Naive B cell (primary cell): Measurements from ENCODE around the gene SCYGR1. TPM values are rescaled to one million over a fixed set of nuclear protein-coding genes. Genes with fewer than 3 reads are reported as not detected.

Source experiments
- ATAC-seq, 2 donors: fragments of 150-1000 bp; cut with Tn5 transposase; 2 replicates each; pipeline ENCODE4 v1.10.0; 2021; ENCODE audit warnings: low read depth in 2 of 2, mild to moderate bottlenecking in 2 of 2, moderate library complexity in 2 of 2
- DNase-seq: peaks from one replicate; pipeline ENCODE4 v3.0.0; 2022
- H3K27ac Mint-ChIP-seq, 6 donors: one replicate each; pipeline ENCODE4 v1.8.0; 2020 to 2022; ENCODE audit warnings: mild to moderate bottlenecking in 6 of 6, mixed read lengths in 6 of 6, moderate library complexity in 5 of 6, inconsistent platforms in 2 of 6
- H3K27me3 Mint-ChIP-seq, 3 donors: one replicate each; pipeline ENCODE4 v1.8.0; 2021 to 2022; ENCODE audit warnings: mixed read lengths in 3 of 3, mild to moderate bottlenecking in 1 of 3
- H3K36me3 Mint-ChIP-seq, 2 donors: one replicate each; pipeline ENCODE4 v1.8.0; 2020 to 2022; ENCODE audit warnings: mixed read lengths in 2 of 2, inconsistent platforms in 1 of 2, mild to moderate bottlenecking in 1 of 2
- H3K4me1 Mint-ChIP-seq, 3 donors: one replicate each; pipeline ENCODE4 v1.8.0; 2020 to 2022; ENCODE audit warnings: mixed read lengths in 3 of 3, inconsistent platforms in 1 of 3, mild to moderate bottlenecking in 1 of 3, moderate library complexity in 1 of 3
- H3K4me3 Mint-ChIP-seq, 8 donors: one replicate each; pipeline ENCODE4 v1.8.0; 2020 to 2022; ENCODE audit warnings: mild to moderate bottlenecking in 8 of 8, mixed read lengths in 8 of 8, moderate library complexity in 8 of 8, inconsistent platforms in 2 of 8
- H3K9me3 Mint-ChIP-seq, 7 donors: one replicate each; pipeline ENCODE4 v1.8.0; 2020 to 2022; ENCODE audit warnings: mixed read lengths in 7 of 7, mild to moderate bottlenecking in 5 of 7, inconsistent platforms in 2 of 7, moderate library complexity in 1 of 7
- polyA plus RNA-seq, 6 donors: library from polyadenylated mRNA; unstranded; fragments of 300-500 nt; fragmentation: Illumina TruSeq; gene quantifications; one replicate each; pipeline ENCODE4 v1.2.3, GENCODE V29; 2021; ENCODE audit warnings: low read depth in 6 of 6

The SCYGR1 gene
- polyA plus RNA-seq, 6 donors from 2014 or later, result not detected

- Mint-ChIP-seq H3K36me3 (peaks cover 7 to 10% of the 10 kb centered on the region in 2 donors), H3K4me3 (no peak overlapping the region), H3K27me3 (no peaks in the 10 kb centered on the region), H3K4me1 (no peaks in the 10 kb centered on the region), H3K27ac (no peak overlapping the region), H3K9me3 (no peaks in the 10 kb centered on the region)
- DNase-seq (no peak), ATAC-seq (no peak)
Measured at GRCh38 chr2:227349989-227350612, 37.6 kb downstream of the SCYGR1 start.

GRCh38 chr2:227348324-227348723 lies 39.4 kb downstream of the SCYGR1 start:
- H3K27ac Mint-ChIP-seq, result no peak overlapping the region
- DNase-seq, result no peak

DNA sequence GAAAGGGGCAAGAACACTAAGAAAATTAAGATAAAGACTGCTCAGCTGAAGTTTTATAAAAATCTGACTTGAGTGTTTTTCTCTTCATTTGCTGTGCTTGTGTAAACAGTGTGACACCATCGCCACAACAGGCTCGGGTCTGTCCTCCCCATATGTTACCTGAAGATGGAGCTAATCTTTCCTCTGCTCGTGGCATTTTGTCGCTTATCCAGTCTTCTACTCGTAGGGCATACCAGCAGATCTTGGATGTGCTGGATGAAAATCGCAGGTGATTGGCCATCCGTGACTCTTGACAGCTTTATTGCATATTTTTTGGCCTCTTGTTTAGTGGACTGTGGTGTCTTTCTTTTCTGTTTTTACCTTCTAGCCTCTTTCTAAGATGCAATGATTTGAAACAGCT lies 40.6 kb downstream of the SCYGR1 start:
- H3K4me3 Mint-ChIP-seq, result no peak overlapping the region
- H3K27ac Mint-ChIP-seq, result peak overlapping the region in 1 of 6 donors; percentile 72
- H3K9me3 Mint-ChIP-seq, result no peaks in the 10 kb centered on the region
- no peaks in the 10 kb centered on the region for H3K27me3 Mint-ChIP-seq
- H3K4me1 Mint-ChIP-seq, result no peaks in the 10 kb centered on the region
- ATAC-seq, result no peak
- DNase-seq, result no peak
- H3K36me3 Mint-ChIP-seq, result peaks cover under 1 to 8% of the 10 kb centered on the region in 2 donors

More at GRCh38 chr2:227348324-227348723, 39.4 kb downstream of the SCYGR1 start:
- Mint-ChIP-seq H3K9me3 (no peaks in the 10 kb centered on the region), H3K4me3 (no peak overlapping the region), H3K27me3 (no peaks in the 10 kb centered on the region), H3K36me3 (peaks cover 7 to 10% of the 10 kb centered on the region in 2 donors), H3K4me1 (no peaks in the 10 kb centered on the region)
- ATAC-seq, result no peak

DNA sequence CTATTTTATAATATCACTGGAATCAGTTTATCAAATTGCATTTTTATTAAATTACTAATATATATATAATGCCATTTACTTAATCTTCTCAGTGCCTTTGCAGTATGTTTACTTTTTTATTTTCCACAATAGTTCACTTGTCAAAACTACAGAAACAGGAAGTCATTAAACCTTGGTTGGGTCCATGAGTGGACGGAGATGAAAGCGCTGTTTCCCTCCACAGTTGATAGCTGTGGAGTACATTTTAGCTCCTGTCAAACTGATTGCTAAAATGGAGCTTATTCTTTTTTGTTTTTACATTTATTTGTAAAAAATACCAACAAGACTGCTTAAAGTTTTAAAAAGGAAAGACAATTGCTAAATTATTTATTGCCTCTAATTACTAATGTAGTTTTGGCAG lies 43.5 kb downstream of the SCYGR1 start:
- peaks cover 0 to 11% of the 10 kb centered on the region in 2 donors for H3K36me3 Mint-ChIP-seq
- no peak for DNase-seq
- H3K4me3 Mint-ChIP-seq, result no peak overlapping the region
- H3K4me1 Mint-ChIP-seq, result peaks cover 0 to 2% (median 0%) of the 10 kb centered on the region in 3 donors
- no peaks in the 10 kb centered on the region for H3K9me3 Mint-ChIP-seq
- no peaks in the 10 kb centered on the region for H3K27me3 Mint-ChIP-seq
- H3K27ac Mint-ChIP-seq, result no peak overlapping the region
- no peak for ATAC-seq

DNA sequence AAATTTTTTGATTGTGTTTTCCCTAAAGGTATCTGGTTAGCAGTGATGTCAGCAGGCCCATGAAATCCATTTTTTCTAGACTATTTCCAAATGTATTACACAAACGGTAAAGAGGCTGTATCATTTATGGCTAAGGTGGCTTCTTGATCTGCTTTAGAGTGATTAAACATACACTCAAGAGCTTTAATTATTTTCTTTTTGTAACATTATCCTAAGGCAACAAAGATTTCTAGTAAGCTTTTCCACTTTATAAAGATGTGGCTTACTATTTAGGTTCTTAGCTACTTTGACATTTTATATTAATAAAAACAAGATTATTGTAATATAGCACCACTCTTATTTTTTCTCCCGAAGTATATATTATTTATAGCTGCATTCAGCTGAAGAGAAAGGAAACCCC lies 46.2 kb downstream of the SCYGR1 start:
- no peak for DNase-seq
- Mint-ChIP-seq H3K27ac (no peak overlapping the region), H3K9me3 (no peaks in the 10 kb centered on the region), H3K27me3 (no peaks in the 10 kb centered on the region), H3K4me3 (no peak overlapping the region), H3K4me1 (peaks cover 0 to 3% (median 0%) of the 10 kb centered on the region in 3 donors), H3K36me3 (peaks cover 0 to 11% of the 10 kb centered on the region in 2 donors)
- no peak for ATAC-seq

GRCh38 chr2:227340106-227340505 lies 47.6 kb downstream of the SCYGR1 start:
- Mint-ChIP-seq H3K4me1 (peaks cover 0 to 3% (median 0%) of the 10 kb centered on the region in 3 donors), H3K27ac (no peak overlapping the region), H3K9me3 (no peaks in the 10 kb centered on the region), H3K36me3 (peaks cover 10 to 25% of the 10 kb centered on the region in 2 donors), H3K27me3 (no peaks in the 10 kb centered on the region), H3K4me3 (no peak overlapping the region)
- DNase-seq (no peak), ATAC-seq (no peak)

GRCh38 chr2:227339098-227339599 lies 48.6 kb downstream of the SCYGR1 start:
- no peaks in the 10 kb centered on the region for H3K9me3 Mint-ChIP-seq
- peaks cover 10 to 35% of the 10 kb centered on the region in 2 donors for H3K36me3 Mint-ChIP-seq
- H3K27ac Mint-ChIP-seq, result no peak overlapping the region
- H3K4me1 Mint-ChIP-seq, result peaks cover 0 to 3% (median 0%) of the 10 kb centered on the region in 3 donors
- H3K4me3 Mint-ChIP-seq, result no peak overlapping the region
- no peaks in the 10 kb centered on the region for H3K27me3 Mint-ChIP-seq
- DNase-seq, result no peak
- ATAC-seq, result no peak

Other genes starting within 250 kb of the SCYGR1 start
- 1 to 10 TPM in 1 of 6 donors, under 1 TPM in 4, not detected in 1; 0.03 to 1.7 (median 0.57) TPM for gene COL4A4, start 223.7 kb downstream of the SCYGR1 start, polyA plus RNA-seq
- under 1 TPM in 5 of 6 donors, not detected in 1; 0.07 to 0.77 (median 0.23) TPM for gene COL4A3, start 223.3 kb downstream of the SCYGR1 start, polyA plus RNA-seq
- 100 to 1,000 TPM; 162 to 232 (median 172) TPM for gene MFF, start 62.7 kb downstream of the SCYGR1 start, polyA plus RNA-seq
- gene TM4SF20, start 8.6 kb downstream of the SCYGR1 start, polyA plus RNA-seq, result under 1 TPM in 1 of 6 donors, not detected in 5; 0.10 TPM
- 10 to 100 TPM; 17.9 to 38.5 (median 26.6) TPM for gene AGFG1, start 84.2 kb upstream of the SCYGR1 start, polyA plus RNA-seq
- gene SCYGR2, start 210.9 kb upstream of the SCYGR1 start, polyA plus RNA-seq, result not detected
- gene SCYGR3, start 226.9 kb upstream of the SCYGR1 start, polyA plus RNA-seq, result not detected
- not detected for gene SCYGR4, start 229.5 kb upstream of the SCYGR1 start, polyA plus RNA-seq